Right lobe of liver (tissue), 6 donors: ENCODE data around the gene MYO10. TPM values are rescaled to one million over a fixed set of nuclear protein-coding genes. Genes with fewer than 3 reads are reported as not detected.
A peak's percentile ranks its signal among the peaks of the same experiment; 100 is the strongest.

Experiments used
- ATAC-seq, 4 donors: fragments of 200-7000 bp; cut with Tn5 transposase; one replicate each; pipeline ENCODE4 v1.9.1; 2020; ENCODE audit warnings: mild to moderate bottlenecking in 4 of 4, moderate library complexity in 4 of 4
- DNase-seq, 3 donors: peaks; one replicate each; pipeline ENCODE4 v3.0.0-alpha.2; 2020
- H3K27ac ChIP-seq, 3 donors: fragments of 200-600 bp; one replicate each; pipeline ENCODE4 v1.8.0; 2022
- H3K27me3 ChIP-seq, 2 donors: fragments of 200-600 bp; one replicate each; pipeline ENCODE4 v1.8.0; 2022
- H3K36me3 ChIP-seq, 4 donors: fragments of 200-600 bp; sonication (generic) in 1 of 4; one replicate each; pipeline versions ENCODE4 v1.5.1 to v1.8.0; 2017 to 2022; ENCODE audit warnings: control low read depth in 1 of 4
- H3K4me1 ChIP-seq, 4 donors: fragments of 200-600 bp; sonication (generic) in 1 of 4; one replicate each; pipeline versions ENCODE4 v1.5.1 to v1.8.0; 2017 to 2022; ENCODE audit warnings: control low read depth in 1 of 4
- H3K4me3 ChIP-seq, 3 donors: fragments of 200-600 bp; one replicate each; pipeline ENCODE4 v1.8.0; 2022
- H3K9me3 ChIP-seq, 4 donors: fragments of 200-600 bp; sonication (generic) in 1 of 4; one replicate each; pipeline versions ENCODE4 v1.5.1 to v1.8.0; 2017 to 2022; ENCODE audit warnings: control low read depth in 1 of 4
- CTCF ChIP-seq, 4 donors: fragments of 200-600 bp in 3 of 4; fragments of 450-650 bp in 1 of 4; IDR thresholded peaks; one replicate each; pipeline versions ENCODE4 v1.5.1 to v1.8.0; 2016 to 2022; ENCODE audit warnings: antibody characterized with exemption in 4 of 4, mild to moderate bottlenecking in 2 of 4
- POLR2A ChIP-seq: fragments of 450-650 bp; IDR thresholded peaks from one replicate; pipeline ENCODE4 v1.6.1; 2017; ENCODE audit warnings: antibody characterized with exemption, mild to moderate bottlenecking
- WGBS: methylation state at CpG from one replicate; pipeline ENCODE4 v1.1.6; 2018; ENCODE audit warnings: low coverage, low lambda C conversion rate; ENCODE audit not compliant: insufficient coverage; ENCODE audit errors: missing lambda C conversion rate; 5-methylcytosine and 5-hydroxymethylcytosine counted together
- intact Hi-C, 2 donors: fragments of 100-400 bp; cut with DNase I; formaldehyde crosslinking; loops; one replicate each; pipeline versions ENCODE4 v1.11.2 to v1.14.1; 2022
- total RNA-seq, 6 experiments: library from RNA; depleted of rRNA in 2 of 6; stranded (reverse); fragments of >200 nt in 2 of 6; fragmentation: NEBNext Ultra II Directional in 3 of 6; extraction: Animal tissue kit (Norgen Biotek cat#: 25700) in 3 of 6; gene quantifications; one replicate each; pipeline versions ENCODE4 v1.1.0 to v1.2.4, GENCODE V29; 2016 to 2023
- donor health status: DM: no; HTN: yes; CAD: no.
- donor health status: DM: no; HTN: no; CAD: no.
- donor health status: DM: no; HTN: no; CAD: no.
- donor health status: DM: no; HTN: yes; CAD: no.
- donor health status: DM: no; HTN: yes; CAD: no.

The MYO10 gene
- total RNA-seq, 6 experiments from 2014 or later: 3.9 to 13.1 (median 6.9) TPM

DNA sequence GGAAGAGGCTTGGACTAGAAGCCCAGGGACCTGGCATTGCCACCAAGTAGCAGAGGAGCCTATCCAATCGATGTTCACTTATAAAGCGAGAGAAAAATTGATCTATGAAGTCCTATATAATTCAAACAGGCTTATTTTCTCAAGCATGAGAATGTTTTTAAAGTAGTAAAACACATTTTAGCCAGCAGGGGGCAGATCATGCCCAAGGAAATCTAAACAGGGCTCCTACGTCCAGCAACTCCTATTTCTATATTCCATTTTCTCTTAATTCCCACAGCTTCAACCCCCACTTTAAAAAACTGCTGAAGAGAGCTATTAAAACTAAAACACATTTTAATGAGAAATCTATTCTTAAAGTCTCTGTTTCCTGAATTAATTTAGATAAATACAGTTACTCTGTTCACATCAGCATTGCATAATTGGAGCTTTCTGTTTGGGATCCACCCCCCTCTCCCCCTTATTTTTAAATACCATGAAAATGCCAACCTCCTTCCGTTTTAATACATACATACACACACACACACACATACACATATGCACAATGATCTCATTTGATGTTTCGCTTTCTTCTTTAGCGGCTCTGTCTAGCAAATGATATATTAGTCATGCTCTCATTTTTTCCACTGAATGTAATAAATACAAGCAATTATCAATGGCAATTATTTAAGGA, 144.9 kb downstream of the MYO10 start:
- Histone ChIP-seq H3K27me3 (no peaks in the 10 kb centered on the region), H3K27ac (no peak overlapping the region), H3K4me3 (no peak overlapping the region), H3K36me3 (no peaks in the 10 kb centered on the region), H3K9me3 (no peaks in the 10 kb centered on the region), H3K4me1 (no peaks in the 10 kb centered on the region)
- peak; percentile 70 to 79 (median 76) for ATAC-seq
- DNase-seq: no peak
- 27% methylated on average over 6 of the region's 6 CpGs for WGBS
- intact Hi-C loops: loop anchor here (10.0 kb wide), 2 partner anchors 394 to 404 kb away; no protein-coding TSS in a partner anchor
- TF ChIP-seq POLR2A (no peak), CTCF (IDR thresholded peaks at IDR 0.05) (peak; percentile 66 to 76 (median 74))

GRCh38 chr5:16788957-16789356, 147.1 kb downstream of the MYO10 start:
- DNase-seq: no peak
- intact Hi-C loops: no loop called here
- WGBS: 56% methylated on average over 5 of the region's 5 CpGs

DNA sequence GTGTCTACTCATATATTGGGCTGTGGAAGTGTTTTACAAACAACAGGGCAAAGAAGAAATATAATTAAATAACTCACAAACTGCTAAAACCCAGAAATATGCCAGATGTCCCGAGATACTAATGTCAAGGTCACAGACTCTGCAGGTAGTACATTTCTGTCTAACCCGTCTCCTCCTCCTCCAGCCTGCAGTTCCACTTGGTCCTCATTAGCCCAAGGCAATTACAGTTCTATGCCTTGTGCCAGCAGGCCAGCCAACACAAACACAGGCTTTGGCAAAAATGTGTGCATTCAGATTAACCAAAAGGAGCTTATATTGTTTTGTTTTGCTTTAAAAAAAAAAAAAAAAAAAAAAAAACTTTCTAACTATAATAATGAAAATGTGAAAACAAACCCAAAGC, 148.8 kb downstream of the MYO10 start:
- DNase-seq (no peak), ATAC-seq (no peak)
- no peaks in the 10 kb centered on the region for H3K4me1 ChIP-seq
- no peaks in the 10 kb centered on the region for H3K36me3 ChIP-seq
- H3K4me3 ChIP-seq: no peak overlapping the region
- H3K9me3 ChIP-seq: no peaks in the 10 kb centered on the region
- TF ChIP-seq POLR2A (no peak), CTCF (IDR thresholded peaks at IDR 0.05) (no peak)
- H3K27me3 ChIP-seq: no peaks in the 10 kb centered on the region
- H3K27ac ChIP-seq: no peak overlapping the region
- WGBS: no CpG with 5 or more reads among the region's 2 CpGs
- intact Hi-C loops: no loop called here

More at GRCh38 chr5:16788957-16789356, 147.1 kb downstream of the MYO10 start:
- Histone ChIP-seq H3K4me1 (no peaks in the 10 kb centered on the region), H3K9me3 (no peaks in the 10 kb centered on the region), H3K4me3 (no peak overlapping the region), H3K36me3 (no peaks in the 10 kb centered on the region), H3K27me3 (no peaks in the 10 kb centered on the region), H3K27ac (no peak overlapping the region)
- ATAC-seq: no peak
- TF ChIP-seq CTCF (IDR thresholded peaks at IDR 0.05) (no peak), POLR2A (no peak)

GRCh38 chr5:16784843-16785791, 151.0 kb downstream of the MYO10 start:
- H3K9me3 ChIP-seq: no peaks in the 10 kb centered on the region
- no peaks in the 10 kb centered on the region for H3K27me3 ChIP-seq
- H3K27ac ChIP-seq: no peak overlapping the region
- WGBS: 56% methylated on average over 14 of the region's 26 CpGs
- ATAC-seq: no peak
- intact Hi-C loops: no loop called here
- no peak for TF ChIP-seq POLR2A
- TF ChIP-seq CTCF (IDR thresholded peaks at IDR 0.05): no peak
- H3K4me1 ChIP-seq: no peaks in the 10 kb centered on the region
- no peaks in the 10 kb centered on the region for H3K36me3 ChIP-seq
- DNase-seq: no peak
- H3K4me3 ChIP-seq: no peak overlapping the region
